ENCODE results near the gene CAV2. TPM values are rescaled to one million over a fixed set of nuclear protein-coding genes. Genes with fewer than 3 reads are reported as not detected.

CAV2 gene
- total and polyA plus RNA-seq, 9 of the 15 experiments (the other 6 are each of a cell fraction or from before 2014, with no cell fraction given): 16.1 to 137 (median 38.3) TPM

DNA sequence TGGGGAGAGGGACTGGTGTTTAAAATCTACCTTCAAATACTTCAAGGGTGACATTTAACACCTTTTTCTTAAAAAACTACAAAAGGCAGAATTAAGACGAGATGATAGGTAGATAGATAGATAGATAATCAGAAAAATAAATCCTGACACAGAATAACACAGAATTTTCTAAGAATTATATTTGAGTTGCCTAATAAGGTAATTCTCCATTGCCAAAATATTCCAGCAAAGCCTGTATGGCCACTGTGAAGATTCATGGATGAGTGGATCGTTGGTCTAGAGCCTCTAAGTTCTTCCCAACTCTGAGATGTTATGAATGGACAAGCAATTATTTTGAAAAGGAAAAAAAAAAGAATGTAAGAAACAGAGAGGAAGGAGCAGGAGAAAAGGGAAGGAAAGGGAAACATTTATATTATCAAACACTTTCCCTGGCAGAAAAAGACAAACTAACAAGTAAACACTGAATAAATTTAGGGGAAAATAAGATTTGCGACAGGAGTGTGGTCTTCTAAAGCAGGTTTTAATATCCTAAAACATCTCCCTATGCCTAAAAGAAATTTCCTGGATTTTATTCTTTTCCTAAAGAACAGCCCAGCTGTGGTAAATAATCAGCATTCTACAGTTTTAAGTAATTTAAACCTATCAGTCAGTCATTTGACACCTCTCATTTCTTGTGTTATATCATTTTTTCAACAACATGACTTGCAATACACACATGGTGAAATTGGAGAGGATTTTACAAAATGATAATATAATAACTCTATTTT is 7.5 kb upstream of the CAV2 start (continued):
- TF ChIP-seq, protein P1, sequence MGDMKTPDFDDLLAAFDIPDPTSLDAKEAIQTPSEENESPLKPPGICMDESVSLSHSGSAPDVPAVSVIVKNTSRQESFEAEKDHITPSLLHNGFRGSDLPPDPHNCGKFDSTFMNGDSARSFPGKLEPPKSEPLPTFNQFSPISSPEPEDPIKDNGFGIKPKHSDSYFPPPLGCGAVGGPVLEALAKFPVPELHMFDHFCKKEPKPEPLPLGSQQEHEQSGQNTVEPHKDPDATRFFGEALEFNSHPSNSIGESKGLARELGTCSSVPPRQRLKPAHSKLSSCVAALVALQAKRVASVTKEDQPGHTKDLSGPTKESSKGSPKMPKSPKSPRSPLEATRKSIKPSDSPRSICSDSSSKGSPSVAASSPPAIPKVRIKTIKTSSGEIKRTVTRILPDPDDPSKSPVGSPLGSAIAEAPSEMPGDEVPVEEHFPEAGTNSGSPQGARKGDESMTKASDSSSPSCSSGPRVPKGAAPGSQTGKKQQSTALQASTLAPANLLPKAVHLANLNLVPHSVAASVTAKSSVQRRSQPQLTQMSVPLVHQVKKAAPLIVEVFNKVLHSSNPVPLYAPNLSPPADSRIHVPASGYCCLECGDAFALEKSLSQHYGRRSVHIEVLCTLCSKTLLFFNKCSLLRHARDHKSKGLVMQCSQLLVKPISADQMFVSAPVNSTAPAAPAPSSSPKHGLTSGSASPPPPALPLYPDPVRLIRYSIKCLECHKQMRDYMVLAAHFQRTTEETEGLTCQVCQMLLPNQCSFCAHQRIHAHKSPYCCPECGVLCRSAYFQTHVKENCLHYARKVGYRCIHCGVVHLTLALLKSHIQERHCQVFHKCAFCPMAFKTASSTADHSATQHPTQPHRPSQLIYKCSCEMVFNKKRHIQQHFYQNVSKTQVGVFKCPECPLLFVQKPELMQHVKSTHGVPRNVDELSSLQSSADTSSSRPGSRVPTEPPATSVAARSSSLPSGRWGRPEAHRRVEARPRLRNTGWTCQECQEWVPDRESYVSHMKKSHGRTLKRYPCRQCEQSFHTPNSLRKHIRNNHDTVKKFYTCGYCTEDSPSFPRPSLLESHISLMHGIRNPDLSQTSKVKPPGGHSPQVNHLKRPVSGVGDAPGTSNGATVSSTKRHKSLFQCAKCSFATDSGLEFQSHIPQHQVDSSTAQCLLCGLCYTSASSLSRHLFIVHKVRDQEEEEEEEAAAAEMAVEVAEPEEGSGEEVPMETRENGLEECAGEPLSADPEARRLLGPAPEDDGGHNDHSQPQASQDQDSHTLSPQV (IDR thresholded peaks at IDR 0.05): 0 out of 2 replicates have a peak, but pooled peaks have one; percentile 58
- TF ChIP-seq JUN (IDR thresholded peaks at IDR 0.05; ENCODE audit: borderline replicate concordance, low read depth, low read length) (no peak), JUN (CRISPR knock-in tag; IDR thresholded peaks at IDR 0.05; ENCODE audit: borderline replicate concordance) (no peak), NCOA2 (IDR thresholded peaks at IDR 0.05; ENCODE audit: partially characterized antibody in 2 of 2) (no peak), CBFA2T3 (IDR thresholded peaks at IDR 0.05) (0 out of 2 replicates have a peak, but pooled peaks have one; percentile 26), MAFK (IDR thresholded peaks at IDR 0.05; ENCODE audit: low read length) (peak; percentile 58; the same call in 1 of the 2 replicates), PHTF2 (CRISPR knock-in tag; IDR thresholded peaks at IDR 0.05) (no peak), ZNF584 (CRISPR knock-in tag; IDR thresholded peaks at IDR 0.05; ENCODE audit: low read depth) (no peak), RFX5 (IDR thresholded peaks at IDR 0.05; ENCODE audit: low read depth, low read length) (0 out of 2 replicates have a peak, but pooled peaks have one; percentile 38), XRCC5 (IDR thresholded peaks at IDR 0.05; ENCODE audit: low read depth, low read length) (no peak), ZNF12 (CRISPR knock-in tag; IDR thresholded peaks at IDR 0.05) (no peak), ILK (tag; IDR thresholded peaks at IDR 0.05; ENCODE audit: borderline replicate concordance, low read depth) (no peak)
- TF ChIP-seq, protein P2, sequence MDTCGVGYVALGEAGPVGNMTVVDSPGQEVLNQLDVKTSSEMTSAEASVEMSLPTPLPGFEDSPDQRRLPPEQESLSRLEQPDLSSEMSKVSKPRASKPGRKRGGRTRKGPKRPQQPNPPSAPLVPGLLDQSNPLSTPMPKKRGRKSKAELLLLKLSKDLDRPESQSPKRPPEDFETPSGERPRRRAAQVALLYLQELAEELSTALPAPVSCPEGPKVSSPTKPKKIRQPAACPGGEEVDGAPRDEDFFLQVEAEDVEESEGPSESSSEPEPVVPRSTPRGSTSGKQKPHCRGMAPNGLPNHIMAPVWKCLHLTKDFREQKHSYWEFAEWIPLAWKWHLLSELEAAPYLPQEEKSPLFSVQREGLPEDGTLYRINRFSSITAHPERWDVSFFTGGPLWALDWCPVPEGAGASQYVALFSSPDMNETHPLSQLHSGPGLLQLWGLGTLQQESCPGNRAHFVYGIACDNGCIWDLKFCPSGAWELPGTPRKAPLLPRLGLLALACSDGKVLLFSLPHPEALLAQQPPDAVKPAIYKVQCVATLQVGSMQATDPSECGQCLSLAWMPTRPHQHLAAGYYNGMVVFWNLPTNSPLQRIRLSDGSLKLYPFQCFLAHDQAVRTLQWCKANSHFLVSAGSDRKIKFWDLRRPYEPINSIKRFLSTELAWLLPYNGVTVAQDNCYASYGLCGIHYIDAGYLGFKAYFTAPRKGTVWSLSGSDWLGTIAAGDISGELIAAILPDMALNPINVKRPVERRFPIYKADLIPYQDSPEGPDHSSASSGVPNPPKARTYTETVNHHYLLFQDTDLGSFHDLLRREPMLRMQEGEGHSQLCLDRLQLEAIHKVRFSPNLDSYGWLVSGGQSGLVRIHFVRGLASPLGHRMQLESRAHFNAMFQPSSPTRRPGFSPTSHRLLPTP (IDR thresholded peaks at IDR 0.05; ENCODE audit: borderline replicate concordance, extremely low read depth, insufficient read length): no peak
- TF ChIP-seq, protein P3, sequence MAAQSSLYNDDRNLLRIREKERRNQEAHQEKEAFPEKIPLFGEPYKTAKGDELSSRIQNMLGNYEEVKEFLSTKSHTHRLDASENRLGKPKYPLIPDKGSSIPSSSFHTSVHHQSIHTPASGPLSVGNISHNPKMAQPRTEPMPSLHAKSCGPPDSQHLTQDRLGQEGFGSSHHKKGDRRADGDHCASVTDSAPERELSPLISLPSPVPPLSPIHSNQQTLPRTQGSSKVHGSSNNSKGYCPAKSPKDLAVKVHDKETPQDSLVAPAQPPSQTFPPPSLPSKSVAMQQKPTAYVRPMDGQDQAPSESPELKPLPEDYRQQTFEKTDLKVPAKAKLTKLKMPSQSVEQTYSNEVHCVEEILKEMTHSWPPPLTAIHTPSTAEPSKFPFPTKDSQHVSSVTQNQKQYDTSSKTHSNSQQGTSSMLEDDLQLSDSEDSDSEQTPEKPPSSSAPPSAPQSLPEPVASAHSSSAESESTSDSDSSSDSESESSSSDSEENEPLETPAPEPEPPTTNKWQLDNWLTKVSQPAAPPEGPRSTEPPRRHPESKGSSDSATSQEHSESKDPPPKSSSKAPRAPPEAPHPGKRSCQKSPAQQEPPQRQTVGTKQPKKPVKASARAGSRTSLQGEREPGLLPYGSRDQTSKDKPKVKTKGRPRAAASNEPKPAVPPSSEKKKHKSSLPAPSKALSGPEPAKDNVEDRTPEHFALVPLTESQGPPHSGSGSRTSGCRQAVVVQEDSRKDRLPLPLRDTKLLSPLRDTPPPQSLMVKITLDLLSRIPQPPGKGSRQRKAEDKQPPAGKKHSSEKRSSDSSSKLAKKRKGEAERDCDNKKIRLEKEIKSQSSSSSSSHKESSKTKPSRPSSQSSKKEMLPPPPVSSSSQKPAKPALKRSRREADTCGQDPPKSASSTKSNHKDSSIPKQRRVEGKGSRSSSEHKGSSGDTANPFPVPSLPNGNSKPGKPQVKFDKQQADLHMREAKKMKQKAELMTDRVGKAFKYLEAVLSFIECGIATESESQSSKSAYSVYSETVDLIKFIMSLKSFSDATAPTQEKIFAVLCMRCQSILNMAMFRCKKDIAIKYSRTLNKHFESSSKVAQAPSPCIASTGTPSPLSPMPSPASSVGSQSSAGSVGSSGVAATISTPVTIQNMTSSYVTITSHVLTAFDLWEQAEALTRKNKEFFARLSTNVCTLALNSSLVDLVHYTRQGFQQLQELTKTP (IDR thresholded peaks at IDR 0.05; ENCODE audit: low read depth in 1 of 2, partially characterized antibody in 2 of 2): peak in 1 of 2 experiments; percentile 42

All from K562 (cell line).